Thyroid gland (tissue), 4 donors: ENCODE measurements around the gene RPL28. TPM values are rescaled to one million over a fixed set of nuclear protein-coding genes. Genes with fewer than 3 reads are reported as not detected.
"Not testable (repeated sequence)": the region's sequence is repeated elsewhere in the genome, so short reads cannot be mapped to it uniquely, and the experiment has no call there.

ENCODE experiments used
- DNase-seq, 2 donors: peaks; one replicate each; pipeline ENCODE4 v3.0.0-alpha.2; 2019
- H3K27ac ChIP-seq, 3 donors: fragments of 200-600 bp; sonication (generic); 1 replicate in 2 of 3; 2 replicates in 1 of 3; pipeline ENCODE4 v1.5.1; 2016 to 2019; ENCODE audit warnings: mild to moderate bottlenecking in 1 of 3, moderate library complexity in 1 of 3
- H3K27me3 ChIP-seq: fragments of 200-600 bp; sonication (generic); one replicate; pipeline ENCODE4 v1.5.1; 2019
- H3K36me3 ChIP-seq, 2 donors: fragments of 200-600 bp; sonication (generic); one replicate each; pipeline ENCODE4 v1.5.1; 2016 to 2019
- H3K4me1 ChIP-seq, 2 donors: fragments of 200-600 bp; sonication (generic); one replicate each; pipeline ENCODE4 v1.5.1; 2017 to 2019
- H3K4me3 ChIP-seq, 3 donors: fragments of 200-600 bp; sonication (generic); replicated peaks in 1 of 3; 1 replicate in 2 of 3; 2 replicates in 1 of 3; pipeline ENCODE4 v1.5.1; 2016; ENCODE audit warnings: mild to moderate bottlenecking in 1 of 3
- H3K9me3 ChIP-seq: fragments of 200-600 bp; sonication (generic); one replicate; pipeline ENCODE4 v1.5.1; 2017
- CTCF ChIP-seq, 6 experiments: fragments of 200-600 bp in 3 of 6; fragments of 450-650 bp in 3 of 6; sonication (generic) in 3 of 6; IDR thresholded peaks; one replicate each; pipeline ENCODE4 v1.5.1; 2016 to 2019; ENCODE audit warnings: antibody characterized with exemption in 6 of 6, mild to moderate bottlenecking in 2 of 6, inconsistent platforms in 1 of 6, moderate library complexity in 1 of 6
- POLR2A ChIP-seq, 2 donors: fragments of 450-650 bp; IDR thresholded peaks; one replicate each; pipeline ENCODE4 v1.6.1; 2017; ENCODE audit warnings: antibody characterized with exemption in 2 of 2, mild to moderate bottlenecking in 2 of 2, moderate library complexity in 1 of 2
- WGBS, 2 donors: methylation state at CpG; one replicate each; pipeline ENCODE4 v1.1.5; 2017; 5-methylcytosine and 5-hydroxymethylcytosine counted together
- intact Hi-C: fragments of 100-400 bp; cut with DNase I; formaldehyde crosslinking; loops from one replicate; pipeline ENCODE4 v1.15.1; 2023
- total RNA-seq, 4 donors: library from RNA; depleted of rRNA; stranded (reverse); fragments of >200 nt; gene quantifications; one replicate each; pipeline ENCODE4 v1.2.3, GENCODE V29; 2016

Gene RPL28
- total RNA-seq, 4 donors from 2014 or later, result 156 to 404 (median 205) TPM

- Histone ChIP-seq H3K27me3 (peaks cover 25% of the 10 kb centered on the region), H3K36me3 (no peaks in the 10 kb centered on the region), H3K4me3 (no peak overlapping the region), H3K9me3 (no peaks in the 10 kb centered on the region), H3K4me1 (peaks cover 0 to 4% of the 10 kb centered on the region in 2 donors), H3K27ac (no peak overlapping the region)
- WGBS, 2 donors, result 29 to 42% methylated on average over 10 to 11 of the region's 11 CpGs
- DNase-seq, result no peak
- intact Hi-C loops, result no loop called here
- TF ChIP-seq POLR2A (IDR thresholded peaks at IDR 0.05) (no peak), CTCF (IDR thresholded peaks at IDR 0.05) (no peak)
Observed at GRCh38 chr19:55444646-55445045, 58.9 kb downstream of the RPL28 start.

DNA sequence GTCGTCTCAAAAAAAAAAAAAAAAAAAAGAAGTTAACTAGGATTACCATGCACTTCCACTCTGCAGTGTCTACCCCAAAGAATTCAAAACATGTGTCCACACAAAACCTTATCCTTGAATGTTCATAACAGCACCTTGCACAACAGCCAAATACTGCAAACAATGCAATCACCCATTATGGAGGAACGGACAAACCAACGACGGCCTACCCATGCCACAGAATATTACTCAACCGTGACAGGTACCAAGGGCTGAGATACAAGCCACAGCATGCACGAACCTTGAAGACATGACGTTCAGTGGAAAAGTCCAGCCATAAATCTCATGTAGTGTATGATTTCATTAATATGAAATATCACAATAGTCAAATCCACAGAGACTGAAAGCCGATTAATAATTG lies 60.3 kb downstream of the RPL28 start:
- DNase-seq, result no peak
- Histone ChIP-seq H3K27me3 (peaks cover 17% of the 10 kb centered on the region), H3K9me3 (no peaks in the 10 kb centered on the region), H3K4me1 (peaks cover 0 to 4% of the 10 kb centered on the region in 2 donors), H3K27ac (no peak overlapping the region), H3K36me3 (no peaks in the 10 kb centered on the region), H3K4me3 (no peak overlapping the region)
- WGBS, 2 donors, result 66 to 77% methylated on average over 8 of the region's 8 CpGs
- no peak for TF ChIP-seq POLR2A (IDR thresholded peaks at IDR 0.05)
- no peak for TF ChIP-seq CTCF (IDR thresholded peaks at IDR 0.05)
- intact Hi-C loops, result no loop called here

GRCh38 chr19:55447421-55448174 lies 61.9 kb downstream of the RPL28 start:
- H3K27ac ChIP-seq, result no peak overlapping the region
- H3K4me1 ChIP-seq, result peaks cover 0 to 16% of the 10 kb centered on the region in 2 donors
- H3K4me3 ChIP-seq, result no peak overlapping the region
- intact Hi-C loops, result no loop called here
- WGBS, 2 donors, result 32 to 38% methylated on average over 14 to 15 of the region's 16 CpGs
- no peaks in the 10 kb centered on the region for H3K9me3 ChIP-seq
- no peak for DNase-seq
- H3K36me3 ChIP-seq, result no peaks in the 10 kb centered on the region
- TF ChIP-seq POLR2A (IDR thresholded peaks at IDR 0.05), result no peak
- no peak for TF ChIP-seq CTCF (IDR thresholded peaks at IDR 0.05)
- peaks cover 16% of the 10 kb centered on the region for H3K27me3 ChIP-seq

DNA sequence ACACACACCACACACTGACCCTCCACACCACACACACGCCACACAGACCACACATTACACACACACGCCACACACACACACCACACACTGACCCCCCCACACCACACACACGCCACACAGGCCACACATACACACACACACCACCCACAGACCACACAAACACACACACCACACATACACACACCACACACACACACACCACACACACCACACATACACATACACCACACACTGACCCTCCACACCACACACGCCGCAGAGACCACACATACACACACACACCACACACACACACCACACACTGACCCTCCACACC lies 62.4 kb downstream of the RPL28 start:
- H3K27ac ChIP-seq, H3K4me3 ChIP-seq, DNase-seq, H3K9me3 ChIP-seq, intact Hi-C loops, H3K36me3 ChIP-seq: not testable (repeated sequence)
- Histone ChIP-seq H3K27me3 (peaks cover 16% of the 10 kb centered on the region), H3K4me1 (peaks cover 0 to 21% of the 10 kb centered on the region in 2 donors)
- WGBS, 2 donors, result 88 to 93% methylated on average over 5 of the region's 5 CpGs

DNA sequence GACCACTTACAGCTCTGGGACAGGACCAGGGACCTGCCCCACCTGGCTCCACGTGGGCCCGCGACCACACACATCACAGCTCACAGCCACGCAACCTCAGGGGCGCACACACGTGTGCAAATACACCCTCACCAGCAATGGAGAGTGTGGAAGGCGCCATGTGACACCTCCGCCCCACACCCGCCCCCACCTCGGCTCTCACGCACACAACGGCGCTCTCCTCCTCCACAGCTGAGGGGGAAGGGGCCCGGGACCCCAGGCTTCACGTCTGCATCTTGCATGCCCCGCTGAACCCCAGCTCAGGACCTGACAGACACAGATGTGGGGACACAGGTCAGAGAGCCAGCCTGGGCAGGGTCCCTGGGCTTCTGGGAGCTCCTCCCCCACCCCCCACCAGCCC lies 63.7 kb downstream of the RPL28 start:
- peaks cover 9% of the 10 kb centered on the region for H3K27me3 ChIP-seq

More for the DNA sequence above, 63.7 kb downstream of the RPL28 start:
- Histone ChIP-seq H3K9me3 (no peaks in the 10 kb centered on the region), H3K4me1 (peaks cover 0 to 22% of the 10 kb centered on the region in 2 donors), H3K4me3 (no peak overlapping the region), H3K27ac (no peak overlapping the region), H3K36me3 (no peaks in the 10 kb centered on the region)
- TF ChIP-seq CTCF (IDR thresholded peaks at IDR 0.05), result no peak
- TF ChIP-seq POLR2A (IDR thresholded peaks at IDR 0.05), result no peak
- intact Hi-C loops, result no loop called here
- no peak for DNase-seq
- 0% methylated on average over 3 of the region's 16 CpGs; no CpG with 5 or more reads in 1 of the 2 donors for WGBS, 2 donors
